SU-DHL-6 (cell line): ENCODE data around the gene ADAMTS17.

Experiments
- H2AFZ ChIP-seq: fragments of 200-600 bp; sonication (generic); 2 replicates; pipeline ENCODE4 v1.6.1; 2014; ENCODE audit warnings: low read depth, mild to moderate bottlenecking, moderate library complexity, mixed read lengths, antibody characterized with exemption, low read length; ENCODE audit not compliant: severe bottlenecking
- H3F3A ChIP-seq: fragments of 200-600 bp; shearing (Covaris generic); 2 replicates; pipeline ENCODE4 v1.6.0; 2016; ENCODE audit warnings: antibody characterized with exemption, mild to moderate bottlenecking; ENCODE audit not compliant: insufficient read depth
- H3K27ac ChIP-seq: fragments of 200-600 bp; sonication (generic); 2 replicates; pipeline ENCODE4 v1.5.1; 2016; ENCODE audit warnings: low read depth, mild to moderate bottlenecking, low read length, moderate library complexity, mixed read lengths
- H3K27me3 ChIP-seq: fragments of 200-600 bp; sonication (generic), shearing (Covaris generic); 2 replicates; pipeline ENCODE4 v1.6.0; 2014; ENCODE audit warnings: mild to moderate bottlenecking, low read length
- H3K36me3 ChIP-seq: fragments of 200-600 bp; sonication (generic); 2 replicates; pipeline ENCODE4 v1.6.1; 2014; ENCODE audit warnings: mild to moderate bottlenecking, low read length, mixed read lengths
- H3K4me2 ChIP-seq: fragments of 300-600, 200-600 bp; shearing (Covaris generic), sonication (generic); 2 replicates; pipeline ENCODE4 v1.6.0; 2014; ENCODE audit warnings: low read length, low read depth, mild to moderate bottlenecking; ENCODE audit not compliant: poor library complexity, severe bottlenecking
- H3K4me3 ChIP-seq: fragments of 200-600 bp; sonication (generic); 2 replicates; pipeline ENCODE4 v1.5.1; 2014; ENCODE audit warnings: antibody characterized with exemption, low read length, mild to moderate bottlenecking, mixed read lengths; ENCODE audit not compliant: insufficient read depth, poor library complexity, severe bottlenecking
- H3K79me2 ChIP-seq: fragments of 200-600 bp; sonication (generic); 2 replicates; pipeline ENCODE4 v1.6.1; 2014; ENCODE audit warnings: mild to moderate bottlenecking, low read length, moderate library complexity; ENCODE audit not compliant: insufficient read depth
- H3K9ac ChIP-seq: fragments of 200-600 bp; sonication (generic); 2 replicates; pipeline ENCODE4 v1.7.0; 2014; ENCODE audit warnings: mild to moderate bottlenecking, low read length
- H3K9me2 ChIP-seq: fragments of 200-600 bp; sonication (generic); replicated peaks from 2 replicates; pipeline ENCODE4 v1.6.1; 2014; ENCODE audit warnings: low read length; ENCODE audit not compliant: insufficient read depth
- H3K9me3 ChIP-seq: fragments of 200-600 bp; sonication (generic); 2 replicates; pipeline ENCODE4 v1.6.1; 2014; ENCODE audit warnings: low read length, mixed read lengths; ENCODE audit not compliant: insufficient read depth
- H4K20me1 ChIP-seq: fragments of 200-600 bp; sonication (generic); 2 replicates; pipeline ENCODE4 v1.6.1; 2014; ENCODE audit warnings: low read depth, mild to moderate bottlenecking, antibody characterized with exemption, low read length, moderate library complexity, mixed read lengths
- EZH2phosphoT487 ChIP-seq: fragments of 200-600 bp; sonication (generic), shearing (Covaris generic); conservative IDR thresholded peaks from 2 replicates; pipeline ENCODE4 v1.6.1; 2018; ENCODE audit warnings: mild to moderate bottlenecking, antibody characterized with exemption, low read length, moderate library complexity, mixed read lengths
- TF ChIP-seq, protein P1 (sequence below): fragments of 200-600 bp; sonication (generic); IDR thresholded peaks from one replicate; pipeline ENCODE4 v1.5.1; 2017; ENCODE audit warnings: antibody characterized with exemption, mild to moderate bottlenecking, low read length, moderate library complexity; ENCODE audit not compliant: insufficient read depth, poor library complexity, severe bottlenecking

Gene ADAMTS17

DNA sequence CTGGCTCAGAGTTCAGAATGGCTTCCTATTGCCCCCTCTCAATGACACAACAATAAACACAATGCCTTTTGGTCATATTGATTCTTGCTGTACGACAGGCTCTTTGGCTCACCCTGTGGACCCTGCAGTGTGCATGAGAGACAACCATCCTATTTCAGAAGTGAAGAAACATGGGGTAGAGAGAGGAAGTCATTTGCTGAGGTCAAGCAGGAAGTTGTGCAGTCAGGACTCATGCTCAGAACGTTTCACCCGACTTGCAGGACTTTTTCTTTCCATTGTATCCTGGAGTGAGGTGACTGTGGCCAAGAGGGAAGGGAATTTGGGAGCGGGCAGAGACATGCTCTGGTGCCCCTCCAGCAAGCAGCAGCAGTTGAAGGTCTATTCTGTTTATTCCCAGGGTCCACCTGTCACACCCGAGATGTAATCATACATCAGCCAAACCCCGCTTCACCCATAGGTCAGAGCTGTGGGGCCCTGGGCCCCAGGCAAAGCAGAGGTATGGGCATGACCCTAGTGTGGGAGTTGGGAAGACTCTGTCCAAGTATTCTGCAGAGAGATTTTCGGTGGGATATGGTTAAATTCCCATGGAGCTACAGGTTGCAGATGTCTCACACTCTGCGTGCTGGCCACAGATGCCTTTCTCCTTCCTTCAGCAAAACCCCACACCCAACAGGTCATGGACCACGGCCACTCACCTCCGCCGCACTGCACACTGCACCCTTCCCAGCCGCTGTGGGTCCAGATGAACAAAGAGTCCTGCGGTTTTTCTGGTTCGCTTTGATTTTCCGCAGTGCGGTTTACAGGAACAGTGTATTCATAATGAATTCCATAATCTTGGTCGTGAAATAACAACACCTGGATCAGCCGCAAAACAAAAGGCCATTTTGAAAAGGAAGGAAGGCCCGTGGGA is 290.6 kb downstream of the ADAMTS17 start:
- no peaks in the 10 kb centered on the region for H3K36me3 ChIP-seq
- H3K27ac ChIP-seq: no peak overlapping the region
- no peaks in the 10 kb centered on the region for H3F3A ChIP-seq
- no peak overlapping the region for H3K4me2 ChIP-seq
- TF ChIP-seq, protein P1, sequence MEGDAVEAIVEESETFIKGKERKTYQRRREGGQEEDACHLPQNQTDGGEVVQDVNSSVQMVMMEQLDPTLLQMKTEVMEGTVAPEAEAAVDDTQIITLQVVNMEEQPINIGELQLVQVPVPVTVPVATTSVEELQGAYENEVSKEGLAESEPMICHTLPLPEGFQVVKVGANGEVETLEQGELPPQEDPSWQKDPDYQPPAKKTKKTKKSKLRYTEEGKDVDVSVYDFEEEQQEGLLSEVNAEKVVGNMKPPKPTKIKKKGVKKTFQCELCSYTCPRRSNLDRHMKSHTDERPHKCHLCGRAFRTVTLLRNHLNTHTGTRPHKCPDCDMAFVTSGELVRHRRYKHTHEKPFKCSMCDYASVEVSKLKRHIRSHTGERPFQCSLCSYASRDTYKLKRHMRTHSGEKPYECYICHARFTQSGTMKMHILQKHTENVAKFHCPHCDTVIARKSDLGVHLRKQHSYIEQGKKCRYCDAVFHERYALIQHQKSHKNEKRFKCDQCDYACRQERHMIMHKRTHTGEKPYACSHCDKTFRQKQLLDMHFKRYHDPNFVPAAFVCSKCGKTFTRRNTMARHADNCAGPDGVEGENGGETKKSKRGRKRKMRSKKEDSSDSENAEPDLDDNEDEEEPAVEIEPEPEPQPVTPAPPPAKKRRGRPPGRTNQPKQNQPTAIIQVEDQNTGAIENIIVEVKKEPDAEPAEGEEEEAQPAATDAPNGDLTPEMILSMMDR: no peak
- no peak for TF ChIP-seq EZH2phosphoT487
- H3K4me3 ChIP-seq: no peak overlapping the region
- H3K9me3 ChIP-seq: no peaks in the 10 kb centered on the region
- H3K79me2 ChIP-seq: no peaks in the 10 kb centered on the region
- H3K27me3 ChIP-seq: no peaks in the 10 kb centered on the region
- no peak overlapping the region for H2AFZ ChIP-seq
- H4K20me1 ChIP-seq: no peaks in the 10 kb centered on the region
- no peaks in the 10 kb centered on the region for H3K9me2 ChIP-seq
- no peak overlapping the region for H3K9ac ChIP-seq

DNA sequence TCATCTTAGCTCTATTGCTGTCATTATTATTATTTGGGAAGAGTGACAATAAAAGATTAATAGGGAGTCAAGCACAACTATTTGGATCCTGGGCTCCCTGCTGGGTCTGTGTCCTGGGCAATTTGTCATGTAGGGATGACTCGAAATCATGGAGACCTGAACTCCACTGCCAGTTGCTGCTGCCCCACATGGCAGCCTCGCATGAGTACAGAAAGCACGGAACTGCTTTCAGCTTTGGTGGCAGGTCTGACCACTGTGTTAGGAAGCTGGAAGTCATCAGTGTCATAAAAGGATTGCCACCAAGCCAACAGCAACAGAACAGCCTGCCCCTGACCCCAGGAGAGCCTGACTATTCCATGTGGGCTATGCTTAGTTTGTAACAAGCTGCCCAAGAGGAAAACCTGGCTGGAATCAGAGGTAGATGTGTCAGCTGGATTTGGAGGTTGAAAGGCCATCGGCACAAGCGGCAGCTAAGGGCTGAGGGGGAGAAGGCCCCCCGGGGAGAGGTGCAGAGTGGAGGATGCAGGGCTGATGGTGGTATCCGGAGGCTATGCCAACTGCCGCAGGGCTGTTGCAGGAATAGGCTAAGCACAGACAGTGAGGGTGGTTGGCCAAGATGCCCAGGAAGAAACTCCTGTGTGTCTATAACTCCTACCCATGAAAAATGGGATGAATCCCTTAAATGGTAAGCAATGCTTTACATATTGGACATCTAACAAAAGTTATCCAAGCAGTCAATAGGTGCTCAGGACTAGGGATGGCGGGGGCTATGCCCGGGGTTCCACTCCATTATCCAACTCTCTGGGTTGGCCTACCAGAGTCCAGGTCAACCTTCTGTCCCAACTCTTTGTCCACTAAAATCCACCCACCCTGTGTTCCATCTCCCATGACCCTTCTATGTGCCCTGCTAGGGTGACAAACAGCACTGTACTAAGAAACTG is 291.6 kb downstream of the ADAMTS17 start:
- no peak overlapping the region for H2AFZ ChIP-seq
- no peaks in the 10 kb centered on the region for H3K9me2 ChIP-seq
- H3K9me3 ChIP-seq: no peaks in the 10 kb centered on the region
- TF ChIP-seq EZH2phosphoT487: no peak
- TF ChIP-seq, protein P1: no peak
- H3K4me2 ChIP-seq: no peak overlapping the region
- H3K36me3 ChIP-seq: no peaks in the 10 kb centered on the region
- H3K4me3 ChIP-seq: no peak overlapping the region
- H3K9ac ChIP-seq: no peak overlapping the region
- no peaks in the 10 kb centered on the region for H3K27me3 ChIP-seq
- no peak overlapping the region for H3K27ac ChIP-seq
- no peaks in the 10 kb centered on the region for H3F3A ChIP-seq
- no peaks in the 10 kb centered on the region for H3K79me2 ChIP-seq
- H4K20me1 ChIP-seq: no peaks in the 10 kb centered on the region

DNA sequence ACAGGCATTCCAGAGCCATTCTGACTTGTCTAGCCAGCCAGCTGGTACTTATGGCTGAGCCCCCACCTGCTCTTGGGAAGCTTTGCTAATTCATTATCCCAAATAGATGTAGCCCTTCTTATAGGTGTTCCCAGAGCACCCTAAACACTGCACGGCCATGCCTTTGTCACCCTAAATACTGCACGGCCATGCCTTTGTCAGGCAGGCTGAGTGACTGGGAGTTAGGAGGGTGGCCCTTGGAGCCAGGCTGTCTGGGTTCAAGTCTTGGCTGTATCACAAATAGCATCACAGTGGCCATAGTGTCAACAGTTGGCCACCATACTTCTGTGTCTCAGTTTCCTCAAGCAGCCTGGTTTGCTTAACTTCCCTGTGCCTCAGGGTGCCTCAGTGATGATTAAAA is 292.3 kb downstream of the ADAMTS17 start:
- TF ChIP-seq, protein P1: no peak
- Histone ChIP-seq H3K9me3 (no peaks in the 10 kb centered on the region), H3K9ac (no peak overlapping the region), H3K79me2 (no peaks in the 10 kb centered on the region), H3K27ac (no peak overlapping the region), H3F3A (no peaks in the 10 kb centered on the region), H3K4me2 (no peak overlapping the region), H2AFZ (no peak overlapping the region), H4K20me1 (no peaks in the 10 kb centered on the region), H3K4me3 (no peak overlapping the region), H3K9me2 (no peaks in the 10 kb centered on the region), H3K27me3 (no peaks in the 10 kb centered on the region), H3K36me3 (no peaks in the 10 kb centered on the region)
